ENCODE results near the gene ITPRIPL1. TPM values are rescaled to one million over a fixed set of nuclear protein-coding genes. Genes with fewer than 3 reads are reported as not detected.
"Not testable (repeated sequence)": the region's sequence is repeated elsewhere in the genome, so short reads cannot be mapped to it uniquely, and the experiment has no call there.

Gene ITPRIPL1, protein sequence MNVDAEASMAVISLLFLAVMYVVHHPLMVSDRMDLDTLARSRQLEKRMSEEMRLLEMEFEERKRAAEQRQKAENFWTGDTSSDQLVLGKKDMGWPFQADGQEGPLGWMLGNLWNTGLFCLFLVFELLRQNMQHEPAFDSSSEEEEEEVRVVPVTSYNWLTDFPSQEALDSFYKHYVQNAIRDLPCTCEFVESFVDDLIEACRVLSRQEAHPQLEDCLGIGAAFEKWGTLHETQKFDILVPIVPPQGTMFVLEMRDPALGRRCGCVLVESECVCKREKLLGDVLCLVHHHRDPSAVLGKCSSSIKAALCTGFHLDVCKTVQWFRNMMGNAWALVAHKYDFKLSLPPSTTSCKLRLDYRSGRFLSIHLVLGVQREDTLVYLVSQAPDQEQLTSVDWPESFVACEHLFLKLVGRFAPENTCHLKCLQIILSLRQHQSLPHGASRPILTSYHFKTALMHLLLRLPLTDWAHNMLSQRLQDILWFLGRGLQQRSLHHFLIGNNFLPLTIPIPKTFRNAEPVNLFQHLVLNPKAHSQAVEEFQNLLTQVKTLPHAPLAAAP
- 1 to 10 TPM; 4.3 to 5.5 (median 4.8) TPM for polyA plus RNA-seq (ENCODE audit: insufficient read depth in 1 of 5, insufficient read length in 5 of 5, low replicate concordance in 1 of 5)
- long read RNA-seq, donor 1, full-length matches to known transcripts = 6 of 6 reads
- long read RNA-seq, donor 1, partial matches to known transcripts = 0 of 6 reads
- long read RNA-seq, donor 1, other reads (novel, unspliced or antisense) = 0 of 6 reads
- long read RNA-seq, donor 2, full-length matches to known transcripts = 11 of 11 reads
- long read RNA-seq, donor 2, partial matches to known transcripts = 0 of 11 reads
- long read RNA-seq, donor 2, other reads (novel, unspliced or antisense) = 0 of 11 reads
- long read RNA-seq, donor 3, full-length matches to known transcripts = 3 of 3 reads
- long read RNA-seq, donor 3, partial matches to known transcripts = 0 of 3 reads
- long read RNA-seq, donor 3, other reads (novel, unspliced or antisense) = 0 of 3 reads
- long read RNA-seq, donor 4, full-length matches to known transcripts = 3 of 3 reads
- long read RNA-seq, donor 4, partial matches to known transcripts = 0 of 3 reads
- long read RNA-seq, donor 4, other reads (novel, unspliced or antisense) = 0 of 3 reads
- long read RNA-seq, donor 5, full-length matches to known transcripts = 10 of 10 reads
- long read RNA-seq, donor 5, partial matches to known transcripts = 0 of 10 reads
- long read RNA-seq, donor 5, other reads (novel, unspliced or antisense) = 0 of 10 reads
- long read RNA-seq, donor 6, full-length matches to known transcripts = 8 of 8 reads
- long read RNA-seq, donor 6, partial matches to known transcripts = 0 of 8 reads
- long read RNA-seq, donor 6, other reads (novel, unspliced or antisense) = 0 of 8 reads
- long read RNA-seq, donor 7, full-length matches to known transcripts = 16 of 16 reads
- long read RNA-seq, donor 7, partial matches to known transcripts = 0 of 16 reads
- long read RNA-seq, donor 7, other reads (novel, unspliced or antisense) = 0 of 16 reads
- long read RNA-seq, donor 8, full-length matches to known transcripts = 7 of 7 reads
- long read RNA-seq, donor 8, partial matches to known transcripts = 0 of 7 reads
- long read RNA-seq, donor 8, other reads (novel, unspliced or antisense) = 0 of 7 reads

DNA sequence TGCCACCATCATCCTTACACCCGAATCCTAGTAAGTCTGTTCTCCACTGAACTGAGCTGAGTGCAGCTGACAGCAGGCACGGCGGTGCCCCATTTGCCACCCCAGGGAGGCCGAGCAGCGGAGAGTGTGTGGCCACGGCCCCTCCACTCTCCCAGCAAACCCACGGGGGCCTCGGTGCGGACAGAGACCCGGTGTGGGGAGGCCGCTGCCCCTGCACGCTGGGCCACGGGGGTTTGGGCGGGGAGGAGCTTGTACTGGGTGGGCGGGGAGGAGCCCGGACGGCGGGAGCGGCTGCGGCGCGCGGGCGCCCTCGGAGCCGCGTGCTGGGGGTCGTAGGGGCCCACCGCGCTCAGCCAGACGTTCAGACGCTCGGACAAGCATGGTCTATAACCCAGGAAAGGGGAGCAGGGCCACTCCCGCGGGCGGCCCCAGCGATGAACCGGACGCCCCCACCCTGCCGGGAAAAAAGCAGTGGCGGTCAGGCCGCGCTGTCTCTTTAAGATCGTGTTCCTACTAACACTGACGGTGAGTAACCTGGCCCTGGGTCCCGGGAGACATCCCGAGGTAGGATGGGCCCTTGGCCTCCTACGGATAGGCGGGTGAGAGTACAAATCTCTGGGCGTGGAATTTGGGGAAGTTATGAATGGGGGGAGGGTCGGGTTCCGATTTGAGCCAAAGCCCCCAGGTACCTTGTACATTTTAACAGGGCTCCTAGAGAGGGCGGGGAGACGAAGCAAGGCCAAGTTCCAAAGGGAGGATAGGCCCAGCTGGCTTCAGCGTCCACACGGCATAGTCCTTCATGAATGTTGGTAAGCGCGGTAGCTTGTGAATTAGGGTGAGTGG lies at the start of gene ITPRIPL1:
TSS of gene ITPRIPL1 (plus strand) at position 277 of the 843 bp plus-strand sequence. CDS start at position 800, 523 bp downstream.
- DNase-seq = peak in 1 of 2 donors; percentile 17

DNA sequence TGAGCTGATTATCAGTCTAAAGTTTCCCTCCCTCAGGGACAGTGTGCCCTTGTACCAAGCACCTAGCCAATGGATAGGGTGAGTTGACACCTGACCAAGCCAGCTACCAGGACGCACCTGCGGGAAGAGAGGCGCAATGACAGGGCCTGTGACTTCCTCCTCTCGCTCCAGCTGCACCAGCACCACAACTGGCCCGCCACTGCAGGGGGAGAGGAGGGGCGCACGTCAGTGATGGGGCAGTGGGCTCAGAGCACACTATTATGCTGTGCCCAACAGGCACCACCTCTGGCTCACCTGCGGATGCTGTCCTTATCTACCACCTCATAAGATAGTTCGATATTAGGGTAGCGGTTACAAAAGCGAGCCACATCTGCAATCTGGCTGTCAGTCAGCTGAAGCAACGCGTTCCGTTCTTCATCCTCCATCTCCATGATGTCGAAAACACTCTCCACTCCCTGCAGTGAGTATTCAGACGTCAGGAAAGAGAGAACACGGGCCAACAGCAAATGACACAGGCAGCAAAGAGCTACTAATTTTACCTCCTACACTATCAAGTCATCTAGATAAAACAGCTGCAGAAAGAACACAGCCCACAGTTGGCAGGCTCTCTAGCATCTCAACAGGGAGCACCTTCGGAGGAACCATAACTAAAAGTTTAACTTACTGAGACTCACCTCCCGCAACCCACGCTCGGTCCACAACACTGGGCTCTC lies 48.2 kb upstream of the ITPRIPL1 start:
- DNase-seq = no peak

DNA sequence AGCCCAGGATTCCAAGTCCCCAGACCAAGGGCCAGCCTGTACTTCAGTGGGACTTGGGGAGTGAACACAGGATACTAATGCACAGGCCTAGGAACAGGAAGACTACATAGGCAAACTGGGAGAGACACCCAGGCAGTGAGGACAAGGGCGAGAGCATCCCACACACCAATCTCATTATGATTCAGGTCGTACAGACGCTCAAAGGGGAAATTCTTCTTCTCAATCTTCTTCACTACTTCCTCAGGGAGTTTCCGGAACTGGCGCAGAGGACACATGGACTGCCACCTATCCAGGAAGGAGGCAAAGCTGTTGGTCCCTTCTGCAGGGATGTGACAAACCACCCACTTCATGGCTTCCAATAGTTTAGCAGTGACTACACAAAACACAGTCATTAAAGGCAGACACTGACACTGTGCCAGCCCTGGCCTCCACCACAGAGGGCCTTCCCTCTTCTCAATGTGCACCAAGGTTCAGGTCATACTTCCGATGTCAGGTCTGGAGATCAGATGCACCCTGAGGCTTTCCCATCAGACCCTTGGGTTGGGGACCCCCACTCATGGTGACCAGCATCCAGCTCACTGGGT lies 37.8 kb upstream of the ITPRIPL1 start:
- DNase-seq = no peak

DNA sequence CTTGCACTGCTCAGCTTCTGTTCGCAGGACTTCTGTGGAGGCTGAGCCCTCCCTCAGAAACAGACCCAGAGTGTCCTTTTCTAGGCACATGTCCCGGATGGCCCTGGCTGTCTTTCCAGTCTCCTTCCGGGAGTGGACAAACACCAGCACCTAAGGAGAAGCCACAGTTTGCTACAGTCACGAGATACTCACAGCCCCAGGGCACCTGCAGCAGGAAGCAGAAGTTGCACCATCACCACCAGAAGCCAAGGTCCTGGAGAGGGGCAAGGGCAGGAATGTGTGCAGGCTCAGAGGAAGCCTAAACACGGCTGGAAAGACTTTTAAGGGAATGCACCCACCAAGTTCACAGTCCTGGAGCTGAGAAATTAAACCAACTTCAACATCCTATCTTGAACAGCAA lies 33.4 kb upstream of the ITPRIPL1 start:
- no peak for DNase-seq

DNA sequence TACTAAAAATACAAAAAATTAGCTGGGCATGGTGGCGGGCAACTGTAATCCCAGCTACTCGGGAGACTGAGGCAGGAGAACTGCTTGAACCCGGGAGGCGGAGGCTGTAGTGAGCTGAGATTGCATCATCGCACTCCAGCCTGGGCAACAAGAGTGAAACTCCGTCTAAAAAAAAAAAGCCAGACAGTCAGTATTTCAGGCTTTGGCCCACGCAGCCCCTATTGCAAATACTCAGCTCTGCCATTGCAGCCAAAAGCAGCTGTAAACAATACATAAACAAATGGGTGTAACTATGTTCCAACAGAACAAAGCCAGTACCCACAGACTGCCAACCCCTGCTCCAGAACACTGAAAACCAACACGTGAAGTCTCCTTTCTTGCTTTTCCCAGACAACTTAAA lies 30.8 kb upstream of the ITPRIPL1 start:
- DNase-seq = not testable (repeated sequence)

DNA sequence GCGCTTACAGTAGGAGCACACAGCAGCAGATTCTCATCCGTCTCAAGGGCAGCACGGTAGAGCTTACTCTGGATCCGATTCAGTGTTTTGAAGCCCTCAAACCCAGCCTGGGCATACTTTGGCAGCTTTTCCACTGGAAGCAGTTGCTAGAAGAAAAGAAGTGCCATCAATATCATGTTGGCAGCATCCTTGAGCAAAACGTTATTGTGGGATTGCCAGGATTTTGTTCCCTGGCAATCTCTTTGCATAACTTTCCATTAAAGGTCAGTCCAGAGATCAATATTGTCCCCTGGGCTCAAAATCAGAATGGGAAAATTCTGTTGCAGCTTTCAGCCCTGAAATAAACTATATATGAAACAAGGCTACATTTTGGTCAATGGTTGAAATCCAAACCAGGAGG lies 28.2 kb upstream of the ITPRIPL1 start:
- no peak for DNase-seq

DNA sequence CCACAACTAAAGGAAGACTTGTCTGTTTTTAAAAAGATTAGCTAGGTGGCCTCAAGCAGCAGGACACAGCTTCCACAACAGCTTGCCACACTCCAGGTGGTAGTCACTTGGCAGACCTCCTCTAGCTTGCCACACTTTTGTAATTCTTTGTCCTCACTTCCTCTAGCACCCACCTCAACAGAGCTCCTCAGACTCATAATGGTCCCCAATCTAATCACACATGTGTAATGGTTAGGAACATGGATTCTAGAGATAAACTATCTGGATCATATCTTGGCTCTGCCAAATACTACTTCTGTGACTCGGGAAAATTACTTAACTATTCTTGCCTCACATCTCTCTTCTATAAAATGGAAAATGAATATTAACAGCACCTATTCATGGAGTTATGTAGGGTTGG lies 23.3 kb upstream of the ITPRIPL1 start:
- no peak for DNase-seq

DNA sequence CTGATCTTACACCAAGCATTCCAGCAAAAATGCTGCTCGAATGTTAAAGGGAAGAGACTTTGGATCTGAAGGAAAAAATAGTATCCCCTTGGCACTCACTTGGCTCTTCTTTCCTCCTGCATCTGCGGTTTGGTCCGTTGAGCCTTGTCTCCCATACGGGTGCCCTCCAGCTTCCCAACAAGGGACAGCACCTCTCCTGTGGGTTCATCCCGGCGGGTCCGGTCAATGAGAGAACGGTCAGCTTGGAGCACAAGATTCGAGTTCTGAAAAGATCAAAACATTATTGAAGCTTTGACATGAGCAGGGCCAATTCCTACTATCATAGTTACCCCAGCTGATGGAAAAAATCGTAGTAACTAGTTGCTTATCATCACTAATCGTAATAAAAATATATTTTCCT lies 20.5 kb upstream of the ITPRIPL1 start:
- no peak for DNase-seq

DNA sequence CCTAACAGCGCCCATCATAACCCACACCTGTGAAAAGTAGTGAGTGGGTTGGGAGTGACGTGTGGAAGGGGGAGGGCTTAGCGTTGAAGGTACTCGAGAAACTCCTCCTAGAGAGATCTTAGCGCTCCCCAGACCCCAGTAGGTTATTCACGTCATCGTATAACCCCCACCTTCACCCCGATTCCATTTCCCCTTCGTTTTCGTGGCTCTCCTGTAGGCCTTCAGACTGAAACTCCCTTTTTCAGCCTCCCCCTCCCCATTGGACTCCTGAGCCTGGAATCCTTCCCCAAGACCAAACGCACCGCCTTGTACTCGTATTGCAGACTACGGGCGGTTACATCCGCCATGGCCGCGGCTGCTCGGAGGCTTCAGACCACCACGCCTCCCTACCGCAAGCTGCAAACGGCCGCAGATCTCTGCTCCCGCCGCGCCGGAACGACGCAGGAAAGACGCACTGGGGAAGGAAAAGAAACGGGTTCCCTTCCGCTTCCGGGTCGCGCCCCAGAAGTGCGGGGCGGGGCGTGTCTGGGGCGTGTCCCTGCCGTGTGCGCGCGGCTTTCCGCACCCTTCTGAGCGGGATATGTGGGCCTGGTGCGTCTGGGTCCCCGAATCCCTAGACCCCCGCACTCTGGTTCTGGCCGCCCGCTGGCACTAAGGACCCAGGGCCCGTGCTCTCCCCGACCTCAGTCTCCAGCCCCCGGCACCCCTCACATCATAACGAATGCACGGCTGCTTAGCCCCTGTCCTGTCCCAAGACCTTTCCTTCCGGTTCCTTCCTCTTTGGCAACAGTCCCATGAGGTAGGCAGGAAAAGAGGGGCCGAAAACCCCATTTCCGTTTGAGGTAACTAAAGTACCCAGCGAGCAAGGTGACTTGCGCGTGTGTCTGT lies 19.8 kb upstream of the ITPRIPL1 start, which contains the start of gene SNRNP200:
TSS of gene SNRNP200 (minus strand) at position 456 of the 888 bp plus-strand sequence. CDS start at position 347, 109 bp downstream.
- DNase-seq = peak; percentile 83 to 84

DNA sequence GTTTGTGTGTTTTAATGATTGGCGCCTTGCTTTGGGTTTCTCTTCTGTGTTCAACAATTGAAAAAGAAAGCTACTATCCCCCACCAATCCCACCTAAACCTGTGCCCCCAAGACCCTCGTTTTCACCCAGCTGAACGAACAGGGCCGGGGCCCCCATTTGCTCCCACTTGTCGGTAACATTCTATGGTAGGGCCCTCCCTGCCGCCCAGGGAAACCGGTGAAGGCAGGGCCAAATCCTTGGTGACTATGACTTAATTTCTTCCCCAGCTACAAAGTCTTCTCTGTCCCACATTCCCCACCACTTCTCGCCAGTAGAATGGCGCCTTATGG lies 19.2 kb upstream of the ITPRIPL1 start:
- DNase-seq = no peak

DNA sequence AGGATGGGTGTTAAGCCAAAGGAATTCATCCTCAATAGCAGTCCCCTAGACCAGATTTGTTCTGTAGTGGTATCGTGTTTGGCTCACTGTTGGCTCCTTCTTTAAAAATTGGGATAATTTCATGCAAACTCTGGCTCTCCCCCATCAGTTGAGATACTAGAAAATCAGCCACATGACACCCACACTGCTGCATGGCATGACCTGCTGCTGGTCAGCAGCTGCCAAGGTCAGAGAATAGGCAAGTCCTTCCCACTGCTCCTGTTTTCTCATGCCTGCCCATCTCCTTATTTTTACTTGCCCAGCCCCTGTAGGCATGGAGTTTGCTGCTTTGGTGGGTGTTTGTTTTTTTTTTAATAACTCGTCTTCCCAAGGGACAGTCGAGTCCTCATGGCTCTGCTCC lies 18.7 kb upstream of the ITPRIPL1 start:
- no peak for DNase-seq

DNA sequence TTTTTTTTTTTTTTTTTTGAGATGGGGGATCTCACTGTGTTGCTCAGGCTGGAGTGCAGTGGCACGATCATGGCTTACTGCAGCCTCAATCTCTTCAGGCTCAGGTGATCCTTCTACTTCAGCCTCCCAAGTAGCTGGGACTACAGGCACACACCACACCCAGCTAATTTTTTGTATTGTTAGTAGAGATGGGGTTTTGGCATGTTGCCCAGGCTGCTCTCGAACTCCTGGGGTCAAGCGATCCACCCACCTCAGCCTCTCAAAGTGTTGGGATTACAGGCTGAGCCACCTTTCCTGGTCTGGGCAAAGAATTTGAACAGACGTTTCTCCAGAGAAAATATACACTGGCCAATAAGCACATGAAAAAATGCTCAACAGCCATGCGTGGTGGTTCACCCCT lies 16.9 kb upstream of the ITPRIPL1 start:
- no peak for DNase-seq

DNA sequence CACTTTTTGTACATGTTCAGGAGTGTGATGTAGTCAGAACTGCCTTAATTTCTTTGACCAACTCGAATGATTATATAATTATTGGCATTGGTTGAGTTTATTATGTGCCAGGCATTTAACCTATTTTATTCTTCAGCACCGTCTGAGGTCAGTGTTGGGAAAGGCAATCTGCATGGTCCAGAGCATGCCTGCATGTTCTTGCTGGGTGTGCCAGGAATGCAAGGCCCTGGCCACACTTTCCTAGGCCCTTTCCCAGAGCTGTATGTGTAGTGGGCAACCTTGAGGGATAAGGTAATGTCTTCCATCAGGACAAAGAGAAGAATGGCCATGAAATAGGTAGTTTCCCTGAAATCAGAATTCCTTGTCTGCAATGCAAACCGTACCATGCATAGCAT lies 10.1 kb upstream of the ITPRIPL1 start:
- DNase-seq = no peak

DNA sequence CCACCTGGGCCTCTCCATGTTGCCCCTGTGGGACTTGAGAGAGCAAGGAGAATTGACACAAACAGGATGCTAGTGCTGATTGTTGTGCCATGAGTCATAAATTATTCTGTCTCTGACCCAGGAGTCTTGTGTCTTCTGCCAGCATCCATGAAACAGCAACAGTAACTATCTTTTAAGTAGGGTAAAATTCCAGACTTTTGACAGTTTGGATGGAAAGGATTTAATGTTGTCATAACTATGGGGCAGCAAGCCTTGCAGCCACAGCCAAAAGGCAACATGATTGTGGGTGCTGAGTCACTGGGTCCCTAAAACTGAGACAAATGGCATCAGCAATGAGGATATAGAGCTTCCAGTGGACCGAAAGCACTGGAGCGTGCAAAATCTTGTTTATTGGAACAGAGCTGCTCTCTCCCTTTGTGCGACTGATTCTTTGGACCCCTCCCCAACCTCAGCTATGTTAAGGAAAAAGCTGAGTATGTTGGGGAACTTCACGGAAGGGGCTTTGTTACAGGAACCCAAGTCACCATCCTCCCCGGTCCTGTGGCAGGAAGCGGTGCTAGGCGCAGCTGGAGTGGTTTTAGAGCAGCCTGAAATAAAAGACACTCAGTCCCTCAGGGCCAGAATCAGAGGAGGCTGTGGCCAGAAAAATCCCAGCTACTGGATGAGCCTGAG lies 9.6 kb upstream of the ITPRIPL1 start:
- DNase-seq = no peak

DNA sequence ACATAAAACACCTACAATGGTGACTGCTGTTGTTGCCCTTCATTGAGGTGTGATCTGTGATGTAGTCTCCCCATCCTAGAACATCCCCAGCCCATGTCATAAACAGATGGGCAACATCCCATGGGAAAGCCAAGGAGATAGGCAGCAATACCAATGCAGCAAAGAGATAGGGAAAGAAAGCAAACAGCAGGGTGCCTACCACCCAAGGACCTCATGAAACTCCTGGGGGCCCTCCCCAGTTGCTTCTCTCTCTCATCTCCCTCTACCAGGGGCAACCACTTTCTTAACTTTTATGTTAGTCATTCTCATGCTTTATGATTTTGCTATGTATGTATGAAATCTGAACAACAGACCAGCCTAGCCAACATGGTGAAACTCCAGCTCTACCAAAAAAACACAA lies 8.1 kb upstream of the ITPRIPL1 start:
- no peak for DNase-seq

DNA sequence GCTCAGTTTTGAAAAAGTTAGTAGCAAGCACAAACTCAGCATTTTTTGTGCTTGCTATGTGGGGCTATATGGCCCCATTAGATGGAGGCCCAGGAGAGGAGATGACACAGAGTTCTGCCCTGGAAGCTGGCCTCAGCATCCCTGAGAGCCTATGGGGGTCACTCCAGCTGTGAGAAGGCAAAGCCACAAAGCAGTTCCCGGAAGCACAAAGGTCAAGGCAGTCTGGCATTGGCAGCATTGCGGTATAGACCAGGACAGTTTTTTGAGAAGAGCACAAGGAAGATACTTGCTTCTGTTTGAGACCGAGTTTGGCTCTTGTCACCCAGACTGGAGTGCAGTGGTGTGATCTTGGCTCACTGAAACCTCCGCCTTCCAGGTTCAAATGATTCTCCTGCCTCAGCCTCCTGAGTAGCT lies 7.5 kb upstream of the ITPRIPL1 start:
- DNase-seq = no peak

DNA sequence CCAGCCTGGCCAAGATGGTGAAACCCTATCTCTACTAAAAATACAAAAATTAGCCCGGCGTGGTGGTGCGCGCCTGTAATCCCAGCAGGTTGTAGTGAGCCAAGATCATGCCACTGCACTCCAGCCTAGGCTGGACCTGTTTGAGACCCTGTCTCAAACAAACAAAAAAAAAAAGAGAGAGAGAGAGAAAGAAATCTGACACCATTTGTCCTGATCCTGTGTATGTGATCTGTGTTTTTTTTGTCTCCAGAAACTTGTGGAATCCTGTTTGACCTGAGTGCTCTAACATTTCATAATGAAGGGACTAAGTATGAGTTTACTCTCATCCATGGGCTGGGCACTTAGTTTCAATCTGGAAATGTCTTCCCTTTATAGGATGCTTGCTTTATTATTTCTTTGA lies 6.4 kb upstream of the ITPRIPL1 start:
- no peak for DNase-seq

Data from right lung (tissue), 10 donors.